ENCODE measurements around the gene IL17RA.
"Not testable (repeated sequence)": the region's sequence is repeated elsewhere in the genome, so short reads cannot be mapped to it uniquely, and the experiment has no call there.

DNA sequence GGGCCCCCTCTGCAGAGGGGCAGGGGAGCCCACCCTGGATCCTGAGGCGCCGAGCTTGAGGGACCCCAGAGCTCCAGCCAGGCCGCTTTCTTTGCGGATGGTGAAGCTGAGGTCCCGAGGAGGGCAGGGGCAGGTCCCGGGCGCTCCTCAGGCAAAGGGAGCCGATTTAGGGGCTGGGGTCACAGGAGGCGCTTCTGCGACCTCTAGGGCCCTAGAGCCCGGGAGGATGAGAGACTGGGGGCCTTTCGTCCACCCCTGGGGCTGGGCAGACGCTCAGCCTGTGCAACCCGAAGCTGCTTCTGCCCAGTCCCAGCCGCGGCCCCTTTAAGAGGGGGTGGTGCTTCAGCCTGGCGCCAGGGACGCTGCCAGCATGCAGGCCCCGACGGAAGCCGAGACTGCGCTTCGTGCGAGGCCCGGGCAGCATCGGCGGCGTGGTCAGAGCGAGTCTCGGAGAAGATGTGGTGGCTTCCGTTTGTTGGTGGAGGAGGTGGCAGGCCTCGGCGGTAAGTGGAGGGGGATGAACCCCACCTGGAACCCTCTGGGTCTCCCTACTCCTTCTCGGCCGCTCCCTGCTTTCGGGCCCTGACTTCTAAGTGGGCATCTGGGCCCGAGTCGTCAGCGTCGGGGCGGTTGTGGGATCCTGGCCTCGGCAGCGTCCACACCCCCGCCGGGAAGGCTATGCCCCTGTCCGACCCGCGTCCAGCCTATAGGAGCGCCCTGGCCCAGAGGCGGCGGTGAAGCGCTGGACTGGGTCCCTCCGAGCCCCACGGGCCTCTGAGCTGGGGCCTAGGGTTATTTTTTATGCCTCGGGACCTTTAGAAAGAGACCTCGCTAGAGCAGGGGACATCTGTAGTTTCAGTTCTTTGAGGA lies 47.7 kb upstream of the IL17RA start:
- TF ChIP-seq POLR2A (IDR thresholded peaks at IDR 0.05) = not testable (repeated sequence)
- TF ChIP-seq, protein P1, sequence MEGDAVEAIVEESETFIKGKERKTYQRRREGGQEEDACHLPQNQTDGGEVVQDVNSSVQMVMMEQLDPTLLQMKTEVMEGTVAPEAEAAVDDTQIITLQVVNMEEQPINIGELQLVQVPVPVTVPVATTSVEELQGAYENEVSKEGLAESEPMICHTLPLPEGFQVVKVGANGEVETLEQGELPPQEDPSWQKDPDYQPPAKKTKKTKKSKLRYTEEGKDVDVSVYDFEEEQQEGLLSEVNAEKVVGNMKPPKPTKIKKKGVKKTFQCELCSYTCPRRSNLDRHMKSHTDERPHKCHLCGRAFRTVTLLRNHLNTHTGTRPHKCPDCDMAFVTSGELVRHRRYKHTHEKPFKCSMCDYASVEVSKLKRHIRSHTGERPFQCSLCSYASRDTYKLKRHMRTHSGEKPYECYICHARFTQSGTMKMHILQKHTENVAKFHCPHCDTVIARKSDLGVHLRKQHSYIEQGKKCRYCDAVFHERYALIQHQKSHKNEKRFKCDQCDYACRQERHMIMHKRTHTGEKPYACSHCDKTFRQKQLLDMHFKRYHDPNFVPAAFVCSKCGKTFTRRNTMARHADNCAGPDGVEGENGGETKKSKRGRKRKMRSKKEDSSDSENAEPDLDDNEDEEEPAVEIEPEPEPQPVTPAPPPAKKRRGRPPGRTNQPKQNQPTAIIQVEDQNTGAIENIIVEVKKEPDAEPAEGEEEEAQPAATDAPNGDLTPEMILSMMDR (IDR thresholded peaks at IDR 0.05) = not testable (repeated sequence)

Measured in tibial nerve (tissue), 3 donors.